IPS-11a (cell line): Measurements from ENCODE around the gene MCTP1.

ENCODE experiments used
- H3K4me3 ChIP-seq: one replicate; pipeline ENCODE4 v1.5.1; 2013; ENCODE audit warnings: low read depth, low read length, control low read depth

Gene MCTP1

DNA sequence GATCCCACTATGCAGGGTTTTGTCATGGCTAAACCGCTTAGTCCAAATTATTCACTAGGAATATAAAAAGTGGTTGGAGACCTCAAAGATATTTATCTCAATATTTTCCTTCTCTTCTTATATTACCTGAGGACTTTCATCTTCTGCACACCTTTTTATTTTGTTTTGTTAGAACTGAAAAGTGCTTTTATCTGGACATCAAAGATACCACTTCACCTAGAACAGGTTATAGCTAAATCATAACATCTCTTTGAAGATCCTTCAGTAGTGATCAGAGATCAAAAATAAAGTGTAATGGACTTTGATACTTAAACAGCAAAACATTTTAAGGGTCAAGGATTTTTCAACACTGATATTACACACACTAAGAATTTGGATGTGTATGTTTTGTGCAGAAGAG is 160.2 kb downstream of the MCTP1 start:
- H3K4me3 ChIP-seq: no peak overlapping the region

GRCh38 chr5:95124101-95124500 is 160.8 kb downstream of the MCTP1 start:
- no peak overlapping the region for H3K4me3 ChIP-seq

GRCh38 chr5:95114902-95115301 is 170.0 kb downstream of the MCTP1 start:
- H3K4me3 ChIP-seq: no peak overlapping the region

GRCh38 chr5:95114305-95114704 is 170.6 kb downstream of the MCTP1 start:
- H3K4me3 ChIP-seq: no peak overlapping the region

- H3K4me3 ChIP-seq: no peak overlapping the region
Measured at GRCh38 chr5:95113489-95113888, 171.4 kb downstream of the MCTP1 start.

- no peak overlapping the region for H3K4me3 ChIP-seq
Measured at GRCh38 chr5:95111141-95111540, 173.8 kb downstream of the MCTP1 start.

DNA sequence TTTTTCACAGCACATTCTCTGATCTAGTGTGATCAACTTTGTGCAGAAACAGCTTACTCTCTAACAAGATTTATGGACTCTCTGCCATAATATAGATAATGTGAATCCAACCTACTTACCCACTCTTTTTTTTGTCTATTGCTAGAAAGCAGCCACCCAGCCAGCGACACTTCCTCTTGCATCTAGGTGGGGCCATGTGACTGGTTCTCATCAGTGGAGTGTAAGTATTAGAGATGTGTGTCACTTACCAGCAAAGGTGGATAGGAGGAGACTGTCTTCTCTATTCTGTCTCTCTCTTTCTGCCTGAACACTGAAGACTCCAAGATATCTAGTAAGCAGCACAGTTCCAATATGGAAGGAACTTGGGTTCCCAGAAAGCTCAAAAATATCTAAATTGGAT is 174.8 kb downstream of the MCTP1 start:
- no peak overlapping the region for H3K4me3 ChIP-seq

- no peak overlapping the region for H3K4me3 ChIP-seq
Measured at GRCh38 chr5:95107138-95107537, 177.8 kb downstream of the MCTP1 start.

DNA sequence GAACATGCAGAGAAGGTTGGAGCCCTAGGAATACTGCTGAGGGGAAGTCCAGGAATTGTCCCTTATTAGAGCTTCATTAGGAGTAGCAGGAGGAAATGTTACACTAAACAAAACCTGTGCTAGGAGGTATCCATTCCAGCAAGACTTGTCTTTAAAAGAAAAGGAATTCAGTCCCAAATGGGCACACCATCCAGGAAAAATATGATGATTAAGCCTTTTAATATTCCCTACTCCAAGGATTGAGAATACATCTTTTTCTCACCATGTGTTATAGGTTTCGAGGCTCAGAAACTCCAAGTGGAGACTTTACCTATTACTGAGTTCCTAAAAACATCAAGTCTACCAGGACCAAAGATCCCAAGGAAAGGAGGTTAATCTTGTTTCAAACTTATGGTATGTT is 179.3 kb downstream of the MCTP1 start:
- no peak overlapping the region for H3K4me3 ChIP-seq

GRCh38 chr5:95102687-95103086 is 182.2 kb downstream of the MCTP1 start:
- H3K4me3 ChIP-seq: no peak overlapping the region

DNA sequence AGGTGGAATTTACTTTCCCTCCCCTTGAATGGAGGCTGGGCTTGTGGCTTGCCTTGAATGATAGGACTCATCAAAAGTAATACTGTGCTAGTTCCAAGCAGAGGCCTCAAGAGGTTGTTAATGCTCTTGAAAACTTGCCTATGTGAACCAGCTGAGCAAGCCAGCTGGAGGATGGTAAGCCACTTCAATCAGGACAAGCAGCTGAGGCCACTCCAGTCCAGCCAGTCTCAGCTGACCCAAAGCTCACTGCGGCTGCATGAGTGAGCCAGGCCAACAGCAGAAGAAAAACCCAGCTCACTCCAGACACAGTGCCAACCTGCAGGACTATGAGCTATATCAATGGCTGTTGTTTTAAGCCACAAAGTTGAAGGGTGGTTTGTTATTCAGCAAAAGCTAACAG is 182.8 kb downstream of the MCTP1 start:
- H3K4me3 ChIP-seq: no peak overlapping the region

DNA sequence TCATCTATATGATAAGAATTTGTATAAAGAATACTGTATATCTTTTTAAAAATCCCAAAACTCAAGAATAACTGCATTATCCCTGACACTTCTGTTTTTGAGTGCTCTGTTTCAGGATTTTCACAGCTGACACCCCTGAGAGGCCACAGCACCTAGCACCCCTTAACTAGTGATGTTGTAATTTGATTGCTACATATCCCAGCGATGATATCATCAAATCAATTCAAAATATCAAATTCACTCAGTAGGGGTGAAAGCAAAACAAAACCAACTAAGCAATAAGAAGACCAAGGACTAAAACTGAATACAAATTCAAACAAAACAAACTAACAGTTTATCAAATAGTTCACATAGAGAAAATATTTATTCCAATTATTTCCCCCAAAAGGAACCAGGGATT is 184.3 kb downstream of the MCTP1 start:
- H3K4me3 ChIP-seq: no peak overlapping the region

GRCh38 chr5:95098012-95098411 is 186.9 kb downstream of the MCTP1 start:
- no peak overlapping the region for H3K4me3 ChIP-seq

- H3K4me3 ChIP-seq: no peak overlapping the region
Measured at GRCh38 chr5:95093211-95093610, 191.7 kb downstream of the MCTP1 start.

DNA sequence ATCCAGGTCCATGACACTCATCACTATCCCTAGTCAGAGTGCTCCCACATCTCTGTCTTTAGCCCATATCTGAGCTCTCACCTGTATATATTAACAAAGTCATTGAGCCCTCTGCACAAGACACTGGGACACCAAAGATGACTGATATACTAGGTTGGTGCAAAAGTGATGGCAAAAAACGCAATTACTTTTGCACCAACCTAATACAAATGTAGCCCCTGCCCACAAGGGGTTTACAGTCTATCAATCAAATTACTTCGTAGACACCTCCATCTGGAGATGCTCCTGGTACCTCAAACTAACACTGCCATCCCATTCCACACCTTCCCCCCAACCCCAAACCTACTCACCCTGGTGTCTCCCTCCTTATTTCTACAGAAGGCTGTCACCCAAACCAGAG is 194.1 kb downstream of the MCTP1 start:
- H3K4me3 ChIP-seq: no peak overlapping the region

- H3K4me3 ChIP-seq: no peak overlapping the region
Measured at GRCh38 chr5:95087816-95088317, 197.0 kb downstream of the MCTP1 start.

- H3K4me3 ChIP-seq: no peak overlapping the region
Measured at GRCh38 chr5:95086927-95087815, 197.7 kb downstream of the MCTP1 start.

DNA sequence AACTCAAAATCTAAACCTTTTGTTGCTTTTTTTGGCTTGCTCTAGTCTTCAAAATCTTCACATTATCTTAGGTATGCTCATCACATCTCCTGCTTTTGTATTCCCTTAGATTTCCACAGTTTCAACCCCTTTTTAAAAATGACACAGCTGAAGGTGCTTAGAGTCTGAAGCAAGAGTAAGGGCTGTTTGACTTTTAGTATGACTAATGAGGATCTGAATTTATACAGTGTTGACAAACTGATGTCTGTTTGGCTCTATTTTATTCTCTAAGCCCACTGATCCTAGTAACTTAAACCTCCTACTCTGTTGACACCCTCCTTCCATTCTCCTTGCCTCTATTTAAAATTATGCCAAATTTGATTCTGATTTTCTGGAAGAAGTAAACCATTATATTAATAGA is 200.1 kb downstream of the MCTP1 start:
- H3K4me3 ChIP-seq: no peak overlapping the region

DNA sequence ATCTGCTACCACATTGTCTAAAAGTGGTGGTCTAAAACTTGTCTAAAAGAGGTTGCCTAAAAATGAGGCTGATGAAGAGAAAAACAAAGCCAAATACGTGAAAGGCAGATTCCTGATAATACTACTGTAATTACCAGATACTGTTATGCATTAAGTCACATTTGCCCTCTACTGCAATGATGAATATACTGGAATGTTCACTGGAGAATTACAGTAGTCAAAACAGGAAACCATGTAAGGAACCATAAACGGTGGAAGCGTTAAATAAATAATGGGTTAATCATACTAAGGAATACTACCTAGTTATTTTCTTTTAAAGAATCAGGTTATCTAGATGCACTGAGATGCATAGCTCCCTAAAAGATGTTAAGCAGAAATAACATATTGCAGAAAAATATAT is 201.3 kb downstream of the MCTP1 start:
- H3K4me3 ChIP-seq: no peak overlapping the region

GRCh38 chr5:95081982-95082381 is 202.9 kb downstream of the MCTP1 start:
- no peak overlapping the region for H3K4me3 ChIP-seq

DNA sequence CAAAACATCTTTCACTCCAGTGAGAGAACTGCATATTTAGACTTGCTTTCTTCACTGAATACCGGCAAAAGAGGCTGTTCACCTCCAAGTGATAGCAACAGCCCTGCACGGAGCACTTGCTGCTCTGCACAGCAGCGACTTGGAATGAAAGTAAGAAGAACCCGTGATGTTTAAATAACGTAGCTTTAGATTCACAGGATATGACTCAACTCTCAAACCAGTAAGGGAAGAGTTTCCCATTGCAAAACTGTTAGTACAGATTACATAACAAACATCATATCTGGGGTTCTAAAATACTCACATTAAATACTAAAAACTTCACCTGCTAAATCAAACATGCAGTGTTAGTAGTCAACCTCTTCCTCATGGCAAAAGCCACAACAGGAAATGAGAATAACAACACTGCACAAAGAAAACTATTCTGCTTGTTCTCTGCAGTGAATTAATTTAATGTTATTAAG is 203.4 kb downstream of the MCTP1 start:
- H3K4me3 ChIP-seq: no peak overlapping the region

GRCh38 chr5:95080441-95080840 is 204.5 kb downstream of the MCTP1 start:
- no peak overlapping the region for H3K4me3 ChIP-seq

- no peak overlapping the region for H3K4me3 ChIP-seq
Measured at GRCh38 chr5:95080030-95080429, 204.9 kb downstream of the MCTP1 start.
